ENCODE measurements around the gene MGAT4C.

MGAT4C gene

DNA sequence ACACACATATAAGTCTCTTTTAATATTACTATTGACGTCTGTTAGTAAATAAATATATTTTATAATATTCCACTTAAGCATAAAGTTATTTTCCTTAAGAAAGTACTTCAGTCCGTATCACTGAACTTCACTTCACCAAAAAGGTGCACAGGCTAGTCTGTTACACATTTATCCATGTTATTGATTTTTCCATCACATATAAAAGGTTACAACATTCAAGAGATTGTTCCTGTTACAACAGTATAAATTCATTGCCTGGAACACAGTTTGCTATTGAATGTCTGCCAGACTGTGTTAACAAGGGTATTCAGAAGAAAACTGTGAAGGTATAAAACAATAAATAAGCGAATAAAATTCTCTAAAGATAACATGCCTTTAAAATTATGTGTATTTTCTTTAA is 206.2 kb downstream of the MGAT4C start:
- H3K4me1 ChIP-seq (ENCODE audit: control insufficient read depth, insufficient read depth, low read length) = no peaks in the 10 kb centered on the region
- H3K9me3 ChIP-seq (ENCODE audit: control insufficient read depth, low read length) = no peaks in the 10 kb centered on the region
- no peaks in the 10 kb centered on the region for H3K27me3 ChIP-seq (replicated peaks; ENCODE audit: control insufficient read depth, insufficient read depth, low read length)
- H3K9ac ChIP-seq (ENCODE audit: low read length) = no peak overlapping the region
- no peaks in the 10 kb centered on the region for H3K36me3 ChIP-seq (ENCODE audit: control insufficient read depth, insufficient read depth, low read length, severe bottlenecking)
- DNase-seq (ENCODE audit: low read depth) = no peak
- no peak overlapping the region for H3K4me3 ChIP-seq (ENCODE audit: low read length)

DNA sequence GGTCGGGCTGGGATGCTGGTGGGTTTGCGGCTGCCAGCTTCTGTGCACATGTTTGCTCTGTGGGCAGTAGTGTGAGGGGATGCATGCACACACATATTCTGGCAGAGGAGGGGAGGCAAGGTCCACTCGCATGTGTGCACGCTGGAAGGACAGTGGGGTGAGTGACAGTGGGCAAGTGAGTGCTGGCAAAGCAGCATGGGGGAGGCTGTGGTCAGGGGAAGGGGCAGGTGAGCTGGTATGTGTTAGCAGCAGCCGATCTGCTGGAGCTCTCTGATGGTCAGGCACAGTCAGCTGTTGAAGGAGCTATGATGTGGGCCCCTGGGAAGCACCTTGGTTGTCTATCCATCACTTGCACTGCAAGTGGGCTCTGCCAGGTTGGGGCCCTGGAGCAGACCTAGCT is 211.8 kb downstream of the MGAT4C start:
- no peak for DNase-seq (ENCODE audit: low read depth)
- Histone ChIP-seq H3K4me1 (ENCODE audit: control insufficient read depth, insufficient read depth, low read length) (no peaks in the 10 kb centered on the region), H3K9ac (ENCODE audit: low read length) (no peak overlapping the region), H3K36me3 (ENCODE audit: control insufficient read depth, insufficient read depth, low read length, severe bottlenecking) (no peaks in the 10 kb centered on the region), H3K27me3 (replicated peaks; ENCODE audit: control insufficient read depth, insufficient read depth, low read length) (no peaks in the 10 kb centered on the region), H3K4me3 (ENCODE audit: low read length) (no peak overlapping the region), H3K9me3 (ENCODE audit: control insufficient read depth, low read length) (peaks cover 25% of the 10 kb centered on the region)

DNA sequence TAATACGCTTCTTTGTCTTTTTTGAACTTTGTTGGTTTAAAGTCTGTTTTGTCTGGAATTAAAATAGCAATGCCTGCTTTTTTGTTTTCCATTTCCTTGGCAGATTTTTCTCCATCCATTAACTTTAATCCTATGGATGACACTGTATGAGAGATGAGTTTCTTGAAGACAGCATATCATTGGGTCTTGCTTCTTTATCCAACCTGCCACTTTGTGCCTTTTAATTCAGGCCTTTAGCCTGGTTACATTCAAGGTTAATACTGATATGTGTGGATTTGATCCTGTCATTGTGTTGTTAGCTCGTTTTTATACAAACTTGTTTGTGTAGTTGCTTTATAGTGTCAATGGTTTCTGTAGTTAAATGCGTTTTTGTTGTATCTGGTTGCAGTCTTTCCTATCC is 214.1 kb downstream of the MGAT4C start:
- DNase-seq (ENCODE audit: low read depth) = no peak
- no peaks in the 10 kb centered on the region for H3K4me1 ChIP-seq (ENCODE audit: control insufficient read depth, insufficient read depth, low read length)
- H3K9me3 ChIP-seq (ENCODE audit: control insufficient read depth, low read length) = peaks cover 33% of the 10 kb centered on the region
- no peaks in the 10 kb centered on the region for H3K27me3 ChIP-seq (replicated peaks; ENCODE audit: control insufficient read depth, insufficient read depth, low read length)
- no peak overlapping the region for H3K9ac ChIP-seq (ENCODE audit: low read length)
- no peak overlapping the region for H3K4me3 ChIP-seq (ENCODE audit: low read length)
- H3K36me3 ChIP-seq (ENCODE audit: control insufficient read depth, insufficient read depth, low read length, severe bottlenecking) = no peaks in the 10 kb centered on the region

DNA sequence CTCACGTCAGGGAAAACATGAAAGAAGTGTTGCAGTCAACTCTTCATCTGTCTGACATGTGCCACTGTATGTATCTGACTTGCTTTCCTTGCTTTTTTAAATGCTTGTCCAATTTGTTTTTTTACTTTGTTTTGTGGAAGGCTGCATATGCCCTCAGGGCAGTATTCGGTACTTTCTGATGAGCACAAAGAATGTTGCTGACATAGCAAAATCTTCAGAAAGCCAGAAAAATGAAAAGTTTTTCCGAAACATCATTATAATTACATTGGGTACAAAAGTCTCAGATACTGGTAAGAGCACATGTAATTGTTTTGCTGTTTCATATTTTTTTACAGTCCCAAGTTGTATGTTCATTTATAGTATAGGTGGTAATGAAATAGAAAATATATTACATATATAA is 237.8 kb downstream of the MGAT4C start:
- no peak overlapping the region for H3K4me3 ChIP-seq (ENCODE audit: low read length)
- H3K27me3 ChIP-seq (replicated peaks; ENCODE audit: control insufficient read depth, insufficient read depth, low read length) = no peaks in the 10 kb centered on the region
- no peaks in the 10 kb centered on the region for H3K36me3 ChIP-seq (ENCODE audit: control insufficient read depth, insufficient read depth, low read length, severe bottlenecking)
- H3K9me3 ChIP-seq (ENCODE audit: control insufficient read depth, low read length) = no peaks in the 10 kb centered on the region
- DNase-seq (ENCODE audit: low read depth) = no peak
- H3K9ac ChIP-seq (ENCODE audit: low read length) = no peak overlapping the region
- H3K4me1 ChIP-seq (ENCODE audit: control insufficient read depth, insufficient read depth, low read length) = no peaks in the 10 kb centered on the region

DNA sequence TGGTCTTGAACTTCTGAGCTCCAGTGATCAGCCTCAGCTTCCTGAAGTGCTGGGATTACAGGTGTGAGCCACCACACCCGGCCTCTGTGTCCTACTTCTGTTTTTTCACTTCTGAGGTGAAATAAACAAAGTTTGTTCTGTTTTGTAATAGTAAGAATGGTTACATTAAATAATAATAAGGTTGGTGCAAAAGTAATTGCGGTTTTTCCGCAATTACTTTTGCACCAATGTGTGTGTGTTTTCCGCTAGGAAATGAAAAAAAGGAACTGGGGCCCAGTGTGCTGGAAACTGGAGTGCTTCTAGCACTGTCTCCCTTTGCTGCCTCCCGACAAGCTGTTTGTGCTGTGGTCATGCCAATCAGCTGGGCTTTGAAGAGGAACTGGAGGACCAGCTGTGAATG is 241.2 kb downstream of the MGAT4C start:
- DNase-seq (ENCODE audit: low read depth) = no peak
- Histone ChIP-seq H3K4me3 (ENCODE audit: low read length) (no peak overlapping the region), H3K36me3 (ENCODE audit: control insufficient read depth, insufficient read depth, low read length, severe bottlenecking) (no peaks in the 10 kb centered on the region), H3K9me3 (ENCODE audit: control insufficient read depth, low read length) (no peaks in the 10 kb centered on the region), H3K27me3 (replicated peaks; ENCODE audit: control insufficient read depth, insufficient read depth, low read length) (no peaks in the 10 kb centered on the region), H3K4me1 (ENCODE audit: control insufficient read depth, insufficient read depth, low read length) (no peaks in the 10 kb centered on the region), H3K9ac (ENCODE audit: low read length) (no peak overlapping the region)

DNA sequence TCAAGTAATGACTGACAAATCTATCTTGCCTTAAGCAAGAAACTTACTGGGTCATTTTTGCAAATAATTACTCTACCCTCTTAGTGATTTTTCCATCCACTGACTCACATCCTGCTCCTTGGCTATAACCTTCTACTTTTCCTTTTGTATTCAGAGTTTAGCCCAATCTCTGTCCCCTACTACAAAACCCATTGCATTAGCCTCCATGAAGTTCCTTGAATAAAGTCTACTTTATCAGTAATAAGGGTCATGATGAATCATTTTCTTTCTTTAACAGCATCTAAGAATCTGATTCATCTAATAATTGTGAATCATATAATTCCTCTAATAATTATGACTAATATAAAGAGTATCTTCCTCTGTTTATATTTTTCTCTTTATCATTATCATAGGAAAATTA is 249.5 kb downstream of the MGAT4C start:
- Histone ChIP-seq H3K4me1 (ENCODE audit: control insufficient read depth, insufficient read depth, low read length) (no peaks in the 10 kb centered on the region), H3K4me3 (ENCODE audit: low read length) (no peak overlapping the region), H3K36me3 (ENCODE audit: control insufficient read depth, insufficient read depth, low read length, severe bottlenecking) (no peaks in the 10 kb centered on the region), H3K9me3 (ENCODE audit: control insufficient read depth, low read length) (no peaks in the 10 kb centered on the region), H3K9ac (ENCODE audit: low read length) (no peak overlapping the region), H3K27me3 (replicated peaks; ENCODE audit: control insufficient read depth, insufficient read depth, low read length) (no peaks in the 10 kb centered on the region)
- DNase-seq (ENCODE audit: low read depth) = no peak

DNA sequence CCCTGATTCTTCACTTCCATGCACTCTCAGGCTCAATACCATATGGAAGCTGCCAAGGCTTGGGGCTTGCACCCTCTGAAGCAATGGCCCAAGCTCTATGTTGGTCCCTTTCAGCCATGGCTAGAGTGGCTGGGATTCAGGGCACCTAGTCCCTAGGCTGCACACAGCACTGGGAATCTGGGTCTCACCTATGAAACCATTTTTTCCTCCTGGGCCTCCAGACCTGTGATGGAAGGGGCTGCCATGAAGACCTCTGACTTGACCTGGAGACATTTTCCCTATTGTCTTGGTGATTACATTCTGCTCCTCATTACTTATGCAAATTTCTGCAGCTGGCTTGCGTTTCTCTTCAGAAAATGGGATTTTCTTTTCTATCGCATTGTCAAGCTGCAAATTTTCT is 258.1 kb downstream of the MGAT4C start:
- Histone ChIP-seq H3K4me1 (ENCODE audit: control insufficient read depth, insufficient read depth, low read length) (no peaks in the 10 kb centered on the region), H3K9me3 (ENCODE audit: control insufficient read depth, low read length) (peaks cover 5% of the 10 kb centered on the region), H3K9ac (ENCODE audit: low read length) (no peak overlapping the region), H3K27me3 (replicated peaks; ENCODE audit: control insufficient read depth, insufficient read depth, low read length) (no peaks in the 10 kb centered on the region), H3K4me3 (ENCODE audit: low read length) (no peak overlapping the region), H3K36me3 (ENCODE audit: control insufficient read depth, insufficient read depth, low read length, severe bottlenecking) (no peaks in the 10 kb centered on the region)
- no peak for DNase-seq (ENCODE audit: low read depth)

DNA sequence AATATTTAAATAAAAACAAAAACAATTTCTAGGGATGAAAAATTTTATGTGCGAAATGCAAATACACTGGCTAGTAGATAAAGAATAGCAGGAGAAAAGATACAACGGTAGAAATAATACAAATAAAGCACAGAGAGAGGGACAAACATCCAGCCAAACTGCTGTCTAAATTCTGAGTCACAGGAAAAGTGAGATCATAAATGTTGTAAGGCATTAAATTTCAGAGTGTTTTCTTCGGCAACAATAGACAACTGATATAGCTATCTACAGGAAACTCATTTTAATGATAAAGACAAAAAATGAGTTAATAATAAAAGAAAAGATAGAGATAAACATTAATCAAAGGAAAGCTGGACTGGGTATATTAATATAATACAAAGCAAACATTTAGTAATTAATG is 259.9 kb downstream of the MGAT4C start:
- Histone ChIP-seq H3K4me3 (ENCODE audit: low read length) (no peak overlapping the region), H3K9ac (ENCODE audit: low read length) (no peak overlapping the region), H3K27me3 (replicated peaks; ENCODE audit: control insufficient read depth, insufficient read depth, low read length) (no peaks in the 10 kb centered on the region), H3K9me3 (ENCODE audit: control insufficient read depth, low read length) (peaks cover 14% of the 10 kb centered on the region), H3K4me1 (ENCODE audit: control insufficient read depth, insufficient read depth, low read length) (no peaks in the 10 kb centered on the region), H3K36me3 (ENCODE audit: control insufficient read depth, insufficient read depth, low read length, severe bottlenecking) (no peaks in the 10 kb centered on the region)
- peak; percentile 30 for DNase-seq (ENCODE audit: low read depth)

DNA sequence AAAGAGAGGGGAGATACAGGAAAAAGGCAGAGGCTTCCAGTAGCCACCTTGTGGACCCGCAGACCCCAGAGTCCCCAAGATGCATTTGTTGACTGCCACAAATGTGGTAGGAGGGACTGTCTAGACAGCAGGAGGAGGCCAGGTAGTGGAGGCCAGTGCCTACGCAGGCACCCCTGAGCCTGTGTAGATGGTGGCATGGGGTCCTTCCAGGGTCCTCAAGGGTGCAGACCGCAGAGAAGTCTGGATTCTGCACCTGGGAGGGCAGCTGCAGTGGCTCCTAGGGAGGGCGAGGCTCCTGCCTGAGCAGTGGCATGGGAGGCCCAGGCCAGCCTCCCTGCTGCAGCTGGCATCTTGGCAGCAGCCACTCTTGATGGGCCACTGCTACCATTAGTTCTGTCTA is 262.4 kb downstream of the MGAT4C start:
- no peaks in the 10 kb centered on the region for H3K36me3 ChIP-seq (ENCODE audit: control insufficient read depth, insufficient read depth, low read length, severe bottlenecking)
- no peak overlapping the region for H3K4me3 ChIP-seq (ENCODE audit: low read length)
- no peaks in the 10 kb centered on the region for H3K4me1 ChIP-seq (ENCODE audit: control insufficient read depth, insufficient read depth, low read length)
- H3K9ac ChIP-seq (ENCODE audit: low read length) = no peak overlapping the region
- no peak for DNase-seq (ENCODE audit: low read depth)
- H3K9me3 ChIP-seq (ENCODE audit: control insufficient read depth, low read length) = peaks cover 14% of the 10 kb centered on the region
- no peaks in the 10 kb centered on the region for H3K27me3 ChIP-seq (replicated peaks; ENCODE audit: control insufficient read depth, insufficient read depth, low read length)

DNA sequence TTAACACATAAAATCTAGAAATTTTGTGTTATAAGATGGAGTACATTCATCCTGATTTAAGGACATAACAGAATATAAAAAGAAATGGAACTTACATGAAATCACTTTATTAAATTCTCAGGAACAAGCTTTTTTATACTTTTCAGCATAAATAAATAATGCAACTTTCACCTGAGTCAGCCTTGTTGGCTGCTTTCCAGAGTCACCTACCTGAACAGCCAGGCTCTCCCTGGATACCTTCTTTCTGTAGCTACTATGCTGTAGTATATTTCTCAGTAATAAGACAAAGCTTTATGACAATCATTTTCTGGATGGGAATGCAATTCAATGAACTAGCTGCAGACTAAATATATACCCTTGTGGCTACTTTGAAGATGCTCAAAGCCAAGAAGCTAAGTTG is 270.2 kb downstream of the MGAT4C start:
- no peaks in the 10 kb centered on the region for H3K36me3 ChIP-seq (ENCODE audit: control insufficient read depth, insufficient read depth, low read length, severe bottlenecking)
- no peaks in the 10 kb centered on the region for H3K4me1 ChIP-seq (ENCODE audit: control insufficient read depth, insufficient read depth, low read length)
- no peaks in the 10 kb centered on the region for H3K27me3 ChIP-seq (replicated peaks; ENCODE audit: control insufficient read depth, insufficient read depth, low read length)
- H3K9me3 ChIP-seq (ENCODE audit: control insufficient read depth, low read length) = no peaks in the 10 kb centered on the region
- no peak overlapping the region for H3K4me3 ChIP-seq (ENCODE audit: low read length)
- no peak for DNase-seq (ENCODE audit: low read depth)
- no peak overlapping the region for H3K9ac ChIP-seq (ENCODE audit: low read length)

DNA sequence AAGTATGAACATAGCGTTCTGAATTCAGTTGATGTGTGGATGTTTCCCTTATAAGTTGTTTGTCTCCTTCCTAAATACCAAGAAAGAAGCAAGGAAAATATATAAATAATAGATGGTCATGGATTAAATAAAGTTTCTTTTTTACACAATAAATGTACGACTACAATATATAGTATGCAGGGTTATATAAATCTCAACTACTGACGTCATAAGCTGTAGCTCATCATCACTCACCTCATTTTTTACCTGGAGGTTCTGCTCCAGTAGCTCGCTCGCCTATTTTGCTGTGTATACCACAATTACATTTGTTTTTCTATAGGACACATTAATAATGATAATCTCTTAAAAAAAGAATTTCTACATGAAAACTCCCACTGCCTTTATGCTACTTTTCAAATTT is 272.6 kb downstream of the MGAT4C start:
- Histone ChIP-seq H3K9me3 (ENCODE audit: control insufficient read depth, low read length) (no peaks in the 10 kb centered on the region), H3K4me3 (ENCODE audit: low read length) (no peak overlapping the region), H3K36me3 (ENCODE audit: control insufficient read depth, insufficient read depth, low read length, severe bottlenecking) (no peaks in the 10 kb centered on the region), H3K27me3 (replicated peaks; ENCODE audit: control insufficient read depth, insufficient read depth, low read length) (no peaks in the 10 kb centered on the region), H3K9ac (ENCODE audit: low read length) (no peak overlapping the region), H3K4me1 (ENCODE audit: control insufficient read depth, insufficient read depth, low read length) (no peaks in the 10 kb centered on the region)
- no peak for DNase-seq (ENCODE audit: low read depth)

DNA sequence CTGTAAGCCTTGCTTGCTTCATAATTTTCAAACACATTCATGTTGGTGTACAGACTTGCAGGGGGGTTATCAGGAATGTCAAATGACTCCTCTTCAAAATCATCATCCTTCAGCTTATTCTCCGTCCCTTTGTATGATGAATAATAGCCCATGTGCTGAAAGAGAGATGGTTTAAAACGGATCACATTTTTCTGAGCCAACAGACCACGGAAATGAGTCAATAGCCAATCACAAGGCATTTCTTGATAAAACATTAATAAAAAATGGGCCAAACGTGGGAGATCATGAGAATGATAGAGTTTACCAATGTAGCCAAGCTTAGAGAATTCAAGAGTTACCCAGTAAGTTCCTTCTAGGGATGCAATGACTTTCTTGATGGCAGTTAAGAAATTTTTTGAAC is 276.6 kb downstream of the MGAT4C start:
- DNase-seq (ENCODE audit: low read depth) = no peak
- no peaks in the 10 kb centered on the region for H3K9me3 ChIP-seq (ENCODE audit: control insufficient read depth, low read length)
- no peaks in the 10 kb centered on the region for H3K36me3 ChIP-seq (ENCODE audit: control insufficient read depth, insufficient read depth, low read length, severe bottlenecking)
- no peak overlapping the region for H3K9ac ChIP-seq (ENCODE audit: low read length)
- no peaks in the 10 kb centered on the region for H3K27me3 ChIP-seq (replicated peaks; ENCODE audit: control insufficient read depth, insufficient read depth, low read length)
- H3K4me3 ChIP-seq (ENCODE audit: low read length) = no peak overlapping the region
- H3K4me1 ChIP-seq (ENCODE audit: control insufficient read depth, insufficient read depth, low read length) = no peaks in the 10 kb centered on the region

Measured in adipocyte (in vitro differentiated cells).